ENCODE data around the gene ZGLP1.

ZGLP1 gene

GRCh38 chr19:10260141-10260584 lies 49.5 kb downstream of the ZGLP1 start:
- TF ChIP-seq CTCF (IDR thresholded peaks at IDR 0.05) = no peak

- TF ChIP-seq CTCF (IDR thresholded peaks at IDR 0.05) = peak; percentile 79
Measured at GRCh38 chr19:10259162-10259905, 50.3 kb downstream of the ZGLP1 start.

- TF ChIP-seq CTCF (IDR thresholded peaks at IDR 0.05) = no peak
Measured at GRCh38 chr19:10258080-10258710, 51.4 kb downstream of the ZGLP1 start.

GRCh38 chr19:10256970-10257615 lies 52.5 kb downstream of the ZGLP1 start:
- no peak for TF ChIP-seq CTCF (IDR thresholded peaks at IDR 0.05)

GRCh38 chr19:10256551-10256950 lies 53.1 kb downstream of the ZGLP1 start:
- no peak for TF ChIP-seq CTCF (IDR thresholded peaks at IDR 0.05)

- TF ChIP-seq CTCF (IDR thresholded peaks at IDR 0.05) = no peak
Measured at GRCh38 chr19:10255358-10255757, 54.3 kb downstream of the ZGLP1 start.
